GM12873 (cell line): ENCODE measurements around the gene HEXB.

Source experiments
- CTCF ChIP-seq: IDR thresholded peaks from 2 replicates; pipeline ENCODE4 v1.5.1; 2012; ENCODE audit warnings: low read depth, mild to moderate bottlenecking, moderate library complexity, low read length, control low read depth; ENCODE audit not compliant: insufficient read depth; ENCODE audit errors: missing control alignments

HEXB gene

GRCh38 chr5:74670396-74671038, 14.5 kb upstream of the HEXB start:
- no peak for TF ChIP-seq CTCF

- no peak for TF ChIP-seq CTCF
These were observed 12.7 kb upstream of the HEXB start for GRCh38 chr5:74672215-74672877.

- TF ChIP-seq CTCF, result no peak
These were observed 11.8 kb upstream of the HEXB start for GRCh38 chr5:74673011-74673790.

GRCh38 chr5:74679966-74680365, 5.1 kb upstream of the HEXB start:
- TF ChIP-seq CTCF, result no peak

- no peak for TF ChIP-seq CTCF
These were observed 1.1 kb downstream of the HEXB start for GRCh38 chr5:74685979-74686631.

GRCh38 chr5:74686962-74687751, 2.1 kb downstream of the HEXB start:
- TF ChIP-seq CTCF, result no peak
